ENCODE data around the gene CIROP. TPM values are rescaled to one million over a fixed set of nuclear protein-coding genes. Genes with fewer than 3 reads are reported as not detected.
A peak's percentile ranks its signal among the peaks of the same experiment; 100 is the strongest.

Gene CIROP
- total RNA-seq, 6 donors from 2014 or later = not detected

GRCh38 chr14:23093104-23093503 lies 11.7 kb downstream of the CIROP start:
- Histone ChIP-seq H3K4me1 (peaks cover 25 to 67% (median 42%) of the 10 kb centered on the region in 4 donors), H3K27me3 (no peaks in the 10 kb centered on the region), H3K36me3 (peaks cover 20 to 59% (median 37%) of the 10 kb centered on the region in 4 donors), H3K9me3 (no peaks in the 10 kb centered on the region), H3K4me3 (peak overlapping the region in 1 of 4 donors; percentile 74), H3K27ac (no peak overlapping the region)
- TF ChIP-seq POLR2A (IDR thresholded peaks at IDR 0.05) (no peak), POLR2AphosphoS5 (IDR thresholded peaks at IDR 0.05) (no peak), CTCF (IDR thresholded peaks at IDR 0.05) (no peak), EP300 (IDR thresholded peaks at IDR 0.05) (no peak)
- DNase-seq (no peak), ATAC-seq (ENCODE audit: low FRiP score in 2 of 2) (no peak)
- 74 to 78% methylated on average over 2 of the region's 2 CpGs for WGBS, 2 donors

GRCh38 chr14:23091294-23092225 lies 13.2 kb downstream of the CIROP start:
- Histone ChIP-seq H3K27me3 (no peaks in the 10 kb centered on the region), H3K36me3 (peaks cover 20 to 66% (median 46%) of the 10 kb centered on the region in 4 donors), H3K4me3 (no peak overlapping the region), H3K27ac (no peak overlapping the region), H3K9me3 (no peaks in the 10 kb centered on the region), H3K4me1 (peaks cover 23 to 52% (median 34%) of the 10 kb centered on the region in 4 donors)
- ATAC-seq (ENCODE audit: low FRiP score in 2 of 2) (no peak), DNase-seq (no peak)
- TF ChIP-seq CTCF (IDR thresholded peaks at IDR 0.05) = no peak
- no peak for TF ChIP-seq POLR2AphosphoS5 (IDR thresholded peaks at IDR 0.05)
- no peak for TF ChIP-seq POLR2A (IDR thresholded peaks at IDR 0.05)
- no peak for TF ChIP-seq EP300 (IDR thresholded peaks at IDR 0.05)
- WGBS, 2 donors = 83 to 84% methylated on average over 12 of the region's 12 CpGs

- ATAC-seq (ENCODE audit: low FRiP score in 2 of 2) (no peak), DNase-seq (no peak)
- Histone ChIP-seq H3K36me3 (peaks cover 26 to 79% (median 60%) of the 10 kb centered on the region in 4 donors), H3K4me1 (peaks cover 22 to 50% (median 33%) of the 10 kb centered on the region in 4 donors), H3K4me3 (no peak overlapping the region), H3K9me3 (no peaks in the 10 kb centered on the region), H3K27me3 (no peaks in the 10 kb centered on the region), H3K27ac (peak overlapping the region in 1 of 4 donors; percentile 13)
- TF ChIP-seq CTCF (IDR thresholded peaks at IDR 0.05) (no peak), EP300 (IDR thresholded peaks at IDR 0.05) (no peak), POLR2AphosphoS5 (IDR thresholded peaks at IDR 0.05) (no peak), POLR2A (IDR thresholded peaks at IDR 0.05) (no peak)
- WGBS, 2 donors = 47 to 62% methylated on average over 4 of the region's 4 CpGs
These were observed 14.5 kb downstream of the CIROP start for GRCh38 chr14:23090254-23090636.

GRCh38 chr14:23089498-23090253 lies 15.1 kb downstream of the CIROP start:
- ATAC-seq (ENCODE audit: low FRiP score in 2 of 2) = no peak
- DNase-seq = no peak
- peaks cover 22 to 50% (median 33%) of the 10 kb centered on the region in 4 donors for H3K4me1 ChIP-seq
- no peaks in the 10 kb centered on the region for H3K9me3 ChIP-seq
- peaks cover 26 to 85% (median 65%) of the 10 kb centered on the region in 4 donors for H3K36me3 ChIP-seq
- TF ChIP-seq POLR2AphosphoS5 (IDR thresholded peaks at IDR 0.05) = no peak
- TF ChIP-seq CTCF (IDR thresholded peaks at IDR 0.05) = no peak
- TF ChIP-seq EP300 (IDR thresholded peaks at IDR 0.05) = no peak
- TF ChIP-seq POLR2A (IDR thresholded peaks at IDR 0.05) = no peak
- WGBS, 2 donors = 73 to 88% methylated on average over 12 of the region's 12 CpGs
- no peaks in the 10 kb centered on the region for H3K27me3 ChIP-seq
- H3K4me3 ChIP-seq = no peak overlapping the region
- peak overlapping the region in 1 of 4 donors; percentile 13 for H3K27ac ChIP-seq

Data from upper lobe of left lung (tissue), 6 donors.